SW 1271 (cell line): ENCODE data around the gene MAP3K10.

Source experiments
- DNase-seq, 2 experiments: peaks; one replicate each; lab custom pipeline; 2025; lab: John Stamatoyannopoulos, UW

The MAP3K10 gene

DNA sequence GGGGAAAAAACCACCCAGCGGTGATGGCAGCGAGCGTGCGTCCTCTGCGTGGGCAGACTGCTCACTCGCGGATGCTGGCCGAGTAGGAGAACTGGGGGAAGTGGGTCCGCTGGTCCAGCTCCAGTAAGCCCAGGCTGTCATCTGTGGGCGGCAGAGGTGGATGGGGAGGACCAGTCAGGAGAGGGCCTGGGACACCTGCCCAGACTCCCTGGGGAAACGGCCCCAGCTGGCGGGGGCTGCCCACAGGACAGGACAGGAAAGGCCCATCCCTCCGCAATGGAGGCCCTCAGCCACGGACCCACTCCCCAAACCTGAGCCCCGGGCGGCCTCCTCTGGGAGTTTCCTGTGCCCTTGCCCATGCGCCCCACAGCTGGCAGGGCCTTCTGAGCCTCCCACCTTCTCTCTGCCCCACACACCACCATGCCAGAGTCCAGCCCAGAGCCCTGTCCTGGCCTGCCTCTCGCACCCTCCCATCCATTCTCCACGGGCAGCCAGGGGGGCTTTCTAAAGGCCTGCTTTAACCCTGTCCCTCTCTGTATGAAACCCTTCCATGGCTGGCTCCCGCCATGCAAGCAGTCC lies 42.7 kb downstream of the MAP3K10 start:
- no peak for DNase-seq

DNA sequence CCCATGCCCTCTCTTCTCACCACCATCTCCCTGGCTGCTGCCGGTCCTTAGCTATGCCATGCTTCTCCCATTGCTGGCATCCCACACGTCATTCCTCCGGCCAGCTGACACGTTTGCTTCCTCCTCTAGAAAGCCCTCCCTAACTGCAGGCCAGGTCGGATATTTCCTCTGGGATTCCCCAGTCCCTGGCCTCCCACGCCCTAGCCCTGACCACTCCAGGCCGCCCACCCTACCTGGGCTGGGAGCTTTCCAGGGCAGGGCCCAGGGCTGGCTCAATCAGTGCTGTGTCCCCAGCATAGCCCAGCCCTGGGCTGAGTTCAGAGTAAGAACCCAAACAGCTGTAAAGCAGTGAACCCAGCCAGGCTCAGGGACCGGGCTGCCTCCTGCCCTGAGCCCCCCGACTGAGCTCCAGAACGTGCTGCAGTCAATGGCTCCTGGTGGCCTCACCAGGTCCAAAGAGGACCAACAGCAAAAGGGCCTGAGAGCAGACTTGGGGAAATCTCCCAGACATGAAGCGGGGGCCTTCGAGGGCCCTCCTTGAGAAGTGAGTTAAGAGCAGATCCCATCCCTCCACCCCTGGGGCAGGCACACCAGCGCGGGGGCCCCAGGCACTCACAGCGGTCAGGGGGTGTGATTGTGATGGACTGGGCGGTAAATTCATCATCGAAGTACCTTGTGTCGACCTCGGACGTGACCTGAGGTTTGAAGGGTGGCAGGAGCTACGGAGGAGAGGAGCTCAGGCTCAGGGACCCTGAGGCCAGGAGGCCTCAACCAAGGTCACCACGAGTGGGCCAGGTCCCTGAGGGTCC lies 43.4 kb downstream of the MAP3K10 start:
- no peak for DNase-seq

DNA sequence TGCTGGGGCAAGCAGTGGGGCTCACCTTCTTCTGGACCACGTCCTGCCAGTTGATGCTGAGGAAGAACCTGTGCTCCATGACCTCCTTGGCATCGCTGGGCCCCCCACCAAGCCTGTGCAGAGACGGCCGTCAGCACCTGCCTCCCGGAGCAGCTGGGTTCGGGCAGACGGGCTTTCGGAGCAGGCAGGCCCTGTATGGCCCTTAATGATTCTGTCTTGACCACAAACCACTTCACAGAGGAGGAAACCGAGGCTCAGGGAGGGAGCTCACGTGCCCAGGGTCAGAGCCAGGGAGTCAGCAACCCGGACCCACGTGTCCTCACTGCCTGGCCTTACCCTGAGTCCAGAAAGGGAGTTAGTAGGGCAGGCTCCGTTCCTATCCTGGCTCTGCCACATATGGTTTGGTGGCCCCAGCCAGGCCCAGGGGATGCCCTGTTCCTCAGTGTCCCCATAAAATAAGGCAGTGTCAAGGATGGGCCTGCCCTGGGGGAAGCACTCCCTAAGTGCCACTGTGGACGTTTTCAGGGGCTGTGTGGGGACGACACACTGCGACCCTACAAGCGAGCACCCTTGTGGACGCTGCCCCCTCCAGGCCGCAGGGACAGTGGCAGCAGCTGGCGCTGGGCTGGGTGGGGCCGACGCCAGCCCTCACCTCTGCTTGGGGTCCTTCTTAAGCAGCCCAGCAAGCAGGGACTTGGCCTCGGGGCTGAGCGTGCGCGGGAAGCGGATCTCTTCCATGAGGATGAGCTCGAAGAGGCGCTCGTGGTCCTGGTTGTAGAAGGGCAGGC lies 44.2 kb downstream of the MAP3K10 start:
- no peak for DNase-seq

DNA sequence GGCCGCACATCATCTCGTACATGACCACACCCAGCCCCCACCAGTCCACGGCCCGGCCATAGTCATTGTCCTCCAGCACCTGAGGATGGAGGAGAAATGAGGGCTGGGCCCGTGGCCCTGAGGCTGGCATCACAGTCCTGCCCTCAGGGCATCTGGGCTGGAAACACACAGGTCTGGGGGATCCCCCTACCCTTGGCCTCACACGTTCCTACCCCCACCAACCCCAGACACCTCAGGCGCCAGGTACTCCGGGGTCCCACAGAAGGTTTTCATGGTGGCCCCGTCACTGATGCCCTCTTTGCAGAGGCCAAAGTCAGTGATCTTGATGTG lies 44.8 kb downstream of the MAP3K10 start:
- DNase-seq = no peak

DNA sequence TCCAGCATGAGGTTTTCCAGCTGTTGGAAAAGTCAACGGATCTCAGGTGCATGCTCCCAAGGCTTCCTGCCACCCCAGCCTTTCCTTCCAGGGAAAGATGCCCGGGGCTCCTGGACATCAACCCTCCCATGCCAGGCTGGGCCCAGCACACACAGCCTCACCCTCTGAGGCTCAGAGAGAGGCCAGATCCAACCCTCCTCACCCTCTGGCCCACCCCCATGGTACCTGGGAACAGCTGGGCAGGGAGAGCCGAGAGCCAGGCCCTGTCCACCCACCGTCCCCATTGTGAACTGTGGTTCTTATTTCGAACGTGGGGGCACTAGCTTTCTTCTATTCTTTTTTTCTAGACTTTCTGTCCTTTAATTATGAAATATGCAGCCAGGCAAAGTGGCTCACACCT lies 45.1 kb downstream of the MAP3K10 start:
- no peak for DNase-seq

DNA sequence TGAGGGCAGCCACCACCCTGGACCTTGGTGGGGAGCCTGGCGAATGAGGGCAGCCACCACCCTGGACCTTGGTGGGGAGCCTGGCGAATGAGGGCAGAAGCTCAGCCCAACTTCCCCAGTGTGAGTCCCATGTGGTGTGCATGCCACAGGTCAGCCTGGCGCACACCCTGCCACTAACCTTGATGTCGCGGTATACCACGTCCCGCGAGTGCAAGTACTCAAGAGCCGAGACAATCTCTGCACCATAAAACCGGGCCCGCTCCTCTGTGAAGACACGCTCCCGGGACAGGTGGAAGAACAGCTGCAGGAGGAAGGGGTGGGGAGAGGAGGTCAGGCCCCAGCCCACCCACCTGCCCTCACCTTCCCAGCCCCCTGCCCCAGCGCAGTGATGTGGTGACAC lies 46.6 kb downstream of the MAP3K10 start:
- no peak for DNase-seq

DNA sequence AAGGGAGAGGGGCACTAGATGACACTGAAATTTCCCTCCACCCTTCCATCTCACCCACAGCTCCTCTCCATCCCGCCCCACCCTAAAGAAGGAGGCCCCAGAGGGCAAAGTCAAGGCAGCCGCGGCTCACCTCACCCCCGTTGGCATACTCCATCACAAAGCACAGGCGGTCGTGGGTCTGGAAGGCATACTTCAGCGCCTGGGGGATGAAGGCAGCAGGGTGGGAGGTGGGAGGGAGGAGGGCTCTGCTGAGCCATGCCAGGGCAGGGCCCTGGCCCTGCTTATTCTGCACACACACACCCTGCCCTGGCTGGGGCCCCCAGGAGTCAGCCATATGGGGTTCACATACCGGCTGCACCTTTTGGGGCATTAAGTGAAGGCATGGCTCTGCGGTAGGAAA lies 47.5 kb downstream of the MAP3K10 start:
- DNase-seq = no peak

DNA sequence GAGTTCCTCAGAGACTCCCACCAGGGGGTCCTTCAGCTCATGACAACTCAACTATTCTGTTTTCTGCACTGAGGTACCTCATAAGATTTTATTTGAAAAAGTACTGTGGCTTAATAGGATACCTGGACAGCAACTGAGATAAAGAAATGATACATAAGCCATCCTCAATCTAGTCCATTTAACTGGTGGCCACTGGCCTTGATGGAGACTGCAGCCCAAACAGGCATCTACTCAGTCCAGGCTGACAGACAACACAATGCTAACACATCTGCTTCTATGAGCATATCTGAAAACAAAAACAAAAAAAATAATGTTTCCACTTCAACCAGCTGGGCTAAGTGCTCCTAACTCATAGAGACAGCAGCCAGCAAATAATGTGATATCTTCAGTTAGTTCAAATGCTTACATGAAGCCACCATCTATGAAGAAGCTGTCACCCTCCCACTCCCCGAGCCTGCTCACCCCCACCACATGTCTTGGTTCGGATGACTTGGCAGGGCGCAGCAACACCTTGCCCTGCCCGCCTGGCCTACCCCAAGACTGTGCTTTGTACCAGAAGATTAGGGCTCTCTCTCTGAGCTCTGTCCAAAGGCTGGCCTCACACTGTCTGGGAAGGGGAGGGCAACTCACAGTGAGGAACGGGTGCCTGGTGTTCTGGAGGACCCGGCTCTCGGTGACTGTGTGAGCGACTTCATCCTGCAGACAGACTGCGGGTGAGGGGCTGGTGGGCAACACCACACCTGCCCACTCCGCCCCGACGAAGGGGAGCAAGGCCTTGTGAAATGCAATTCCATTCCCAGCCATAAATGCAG lies 48.4 kb downstream of the MAP3K10 start:
- no peak for DNase-seq

DNA sequence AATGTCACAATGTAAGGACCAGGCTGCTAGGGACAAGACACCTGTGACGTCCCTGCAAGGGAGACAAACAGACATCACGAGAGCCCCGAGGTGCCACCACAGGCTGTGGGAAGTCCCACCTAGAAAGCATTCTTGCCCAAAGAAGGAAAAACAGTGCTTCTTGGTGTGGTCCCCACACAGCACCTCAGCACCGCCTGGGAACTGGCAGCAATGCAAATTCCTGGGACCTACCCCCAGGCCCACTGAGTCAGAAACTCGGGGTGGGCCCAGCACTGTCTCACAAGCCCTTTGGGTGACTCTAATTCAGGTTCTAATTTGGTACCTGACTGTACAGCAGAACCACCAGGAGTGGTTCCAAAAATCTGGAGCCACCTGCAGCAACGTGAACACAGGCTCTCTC lies 49.1 kb downstream of the MAP3K10 start:
- no peak for DNase-seq

DNA sequence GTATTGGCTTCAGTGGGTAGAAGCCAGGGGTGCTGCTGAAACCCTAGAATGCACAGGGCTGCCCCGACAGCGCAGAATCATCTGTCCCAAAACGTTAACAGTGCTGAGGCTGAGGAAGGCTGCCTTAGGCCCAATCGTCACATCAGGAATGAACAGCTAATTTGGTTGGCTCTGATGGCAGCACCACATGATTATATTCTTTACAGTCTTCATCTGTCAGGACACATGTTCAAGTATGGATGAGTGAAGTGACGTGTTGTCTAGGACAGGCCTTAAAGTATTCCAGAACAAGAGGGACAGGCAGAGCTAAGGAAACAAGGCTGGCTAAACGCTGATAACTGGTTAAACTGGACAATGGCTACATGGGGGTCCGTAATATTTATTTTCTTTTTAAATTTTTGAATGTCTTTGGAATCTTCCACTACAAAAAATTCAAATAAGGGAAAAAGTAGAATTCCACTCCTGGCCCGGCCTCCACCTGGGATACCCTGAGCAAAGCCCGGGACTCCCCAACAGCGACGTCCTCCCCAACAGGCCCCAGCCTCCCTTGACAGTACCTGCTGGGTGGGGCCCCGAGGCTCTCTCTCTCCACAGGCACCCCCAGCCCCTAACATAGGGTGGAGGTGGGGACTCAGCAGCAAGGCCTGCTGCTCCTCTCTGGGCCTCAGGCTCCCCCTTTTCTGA lies 50.0 kb downstream of the MAP3K10 start:
- DNase-seq = no peak

DNA sequence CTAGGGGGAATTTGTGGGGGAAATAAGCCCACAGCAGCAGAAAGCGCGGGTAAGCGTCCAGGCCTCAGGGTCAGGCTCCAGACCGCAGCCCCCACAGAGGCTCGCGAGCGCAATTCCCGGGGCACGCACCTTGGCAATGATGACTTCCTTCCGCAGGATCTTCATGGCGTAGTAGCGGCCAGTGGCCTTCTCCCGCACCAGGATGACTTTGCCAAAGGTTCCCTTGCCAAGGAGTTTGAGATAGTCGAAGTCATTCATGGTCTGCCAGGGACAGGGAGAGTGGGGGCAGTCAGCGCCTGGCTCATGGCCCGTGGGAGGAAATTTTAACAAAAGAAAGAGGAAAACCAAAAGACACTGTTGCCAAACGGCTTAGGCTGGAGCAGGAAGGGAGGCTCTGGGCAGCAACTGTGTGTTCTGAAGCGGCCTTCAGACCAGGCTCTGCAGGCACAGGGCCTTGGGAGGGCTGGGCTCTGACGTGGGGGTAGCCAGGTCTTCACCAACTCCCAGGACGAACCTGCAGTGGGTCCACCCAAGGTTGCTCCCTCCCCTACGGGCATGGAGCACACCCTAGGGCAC lies 50.7 kb downstream of the MAP3K10 start:
- DNase-seq = no peak

DNA sequence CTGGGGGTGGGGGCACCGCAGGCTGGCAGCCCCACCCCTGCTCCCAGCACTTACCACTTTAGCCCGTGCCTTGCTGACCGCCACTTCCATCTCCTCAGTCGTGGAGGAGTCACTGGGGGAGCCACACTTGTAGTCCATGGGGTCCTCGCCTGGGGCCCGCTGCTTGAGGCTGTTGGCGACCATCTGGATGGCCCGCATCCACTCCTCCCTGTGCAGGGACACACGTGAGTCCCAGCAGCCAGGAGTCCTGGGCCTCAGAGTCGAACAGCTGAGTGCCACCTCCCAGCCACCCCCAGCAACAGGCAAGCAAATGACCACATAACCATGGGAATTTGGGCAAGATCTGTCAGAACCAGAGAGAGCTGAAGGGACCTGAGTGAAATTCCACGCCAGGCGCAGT lies 51.3 kb downstream of the MAP3K10 start:
- no peak for DNase-seq

DNA sequence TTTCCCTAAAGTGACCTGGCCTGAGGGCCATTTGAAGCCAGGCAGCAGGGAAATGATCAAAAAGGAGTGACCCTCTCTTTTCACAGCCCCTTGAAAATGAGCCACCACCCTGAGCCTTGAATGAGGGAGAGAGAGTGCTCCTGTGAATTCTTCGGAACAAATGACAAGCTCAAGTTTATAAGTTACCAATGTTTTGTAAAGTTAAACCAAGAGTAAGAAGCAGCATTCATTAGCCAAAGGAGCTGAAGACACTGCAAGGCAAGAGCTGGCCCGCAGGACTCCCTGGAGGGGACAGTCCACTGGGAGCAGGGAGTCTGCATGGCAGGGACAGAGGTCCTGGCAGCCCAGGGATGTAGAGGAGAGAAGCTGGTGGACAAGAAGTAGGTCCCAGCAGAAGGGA lies 52.0 kb downstream of the MAP3K10 start:
- DNase-seq = no peak

DNA sequence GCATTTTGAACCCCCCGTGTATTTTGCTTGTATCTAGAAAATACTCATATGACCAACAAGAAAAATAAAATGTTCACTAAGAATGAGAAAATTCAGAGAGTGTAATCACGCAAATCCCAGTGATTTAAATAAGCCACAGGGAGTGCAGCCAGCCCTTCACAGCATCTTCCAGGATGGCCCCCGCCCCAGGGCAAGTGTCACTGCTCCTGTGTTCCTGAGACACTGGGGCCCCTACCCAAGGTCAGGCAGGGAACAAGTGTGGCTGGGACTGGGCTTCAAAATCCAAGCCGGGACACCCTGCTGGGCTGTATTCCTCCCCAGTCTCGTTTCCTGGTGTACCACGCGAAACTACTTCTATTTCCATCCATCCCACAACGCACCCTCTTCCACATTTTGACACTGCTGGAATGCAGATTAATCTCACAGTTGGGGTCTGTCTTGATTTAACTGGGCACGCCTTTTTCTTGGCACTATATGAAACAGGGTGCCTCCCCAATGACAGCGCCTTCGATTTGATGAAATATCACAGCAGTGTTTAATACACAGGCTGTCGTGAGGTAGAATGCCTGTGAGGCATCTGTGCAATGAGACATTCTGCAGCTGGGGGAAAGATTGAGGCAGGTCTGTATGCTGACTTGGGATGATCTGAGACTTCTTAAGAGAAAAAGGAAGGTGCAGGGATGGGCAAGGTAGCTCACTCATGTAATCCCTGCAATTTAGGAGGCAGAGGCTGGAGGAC lies 53.5 kb downstream of the MAP3K10 start:
- DNase-seq = no peak

DNA sequence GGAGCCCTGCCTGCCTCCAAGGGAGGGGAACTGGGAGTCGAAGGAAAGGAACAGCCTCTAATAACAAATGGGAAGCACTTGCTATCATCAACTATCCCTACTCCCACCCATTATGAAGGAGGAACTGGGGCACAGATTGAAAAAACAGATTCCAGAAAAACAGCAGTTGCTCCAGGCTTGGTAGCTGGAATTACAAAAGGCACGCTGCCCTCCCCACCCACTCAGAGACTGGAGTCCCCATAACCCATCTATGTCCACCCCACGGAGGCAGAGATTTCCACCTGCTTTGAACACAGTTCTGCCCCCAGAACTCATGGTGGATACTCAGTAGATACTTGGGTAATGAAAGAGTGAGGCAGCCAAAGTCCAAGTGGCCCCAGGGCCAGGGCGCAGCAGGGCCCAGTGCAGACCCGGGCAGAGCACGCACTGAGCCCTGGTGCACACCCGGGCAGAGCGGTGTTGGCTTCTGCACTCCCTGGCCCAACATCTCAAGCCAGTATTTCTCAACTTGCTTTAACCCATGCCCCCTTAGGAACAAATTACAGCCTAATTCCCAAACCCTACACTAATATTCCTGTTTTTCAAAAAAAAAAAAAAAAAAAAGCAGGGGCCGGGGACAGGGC lies 54.4 kb downstream of the MAP3K10 start:
- DNase-seq = no peak

DNA sequence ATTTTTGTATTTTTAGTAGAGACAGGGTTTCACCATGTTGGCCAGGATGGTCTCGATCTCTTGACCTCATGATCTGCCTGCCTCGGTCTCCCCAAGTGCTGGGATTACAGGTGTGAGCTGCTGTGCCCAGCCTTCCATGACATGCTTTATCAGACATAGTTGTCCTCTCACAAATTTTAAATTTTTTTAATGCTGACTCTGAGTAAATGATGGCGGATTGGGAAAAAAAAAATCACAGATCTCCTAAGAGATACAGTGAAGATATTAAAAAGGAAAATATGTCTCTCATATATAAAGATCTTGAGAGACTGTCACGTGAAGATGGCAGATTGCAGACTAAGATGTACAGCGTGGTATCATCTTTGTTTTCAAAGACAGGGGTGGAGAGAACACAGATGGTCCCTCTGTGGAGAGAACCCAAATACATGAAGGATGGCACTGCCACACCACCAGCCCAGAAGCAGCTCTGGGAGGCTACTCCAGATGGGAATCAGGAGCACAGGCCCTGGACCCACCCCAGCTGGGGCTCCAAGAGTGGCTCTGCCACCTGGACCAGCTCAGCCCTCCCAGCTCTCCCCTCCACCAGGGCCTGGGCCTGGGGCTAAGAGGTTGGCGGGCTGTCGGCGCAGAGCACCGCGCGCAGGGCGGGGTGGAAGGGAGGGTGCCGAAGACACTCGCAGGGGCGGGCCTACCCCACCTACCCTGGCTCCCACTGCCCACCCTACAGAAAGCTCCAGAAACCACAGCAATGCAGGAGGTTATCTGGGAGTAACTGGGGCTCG lies 55.3 kb downstream of the MAP3K10 start:
- no peak for DNase-seq

DNA sequence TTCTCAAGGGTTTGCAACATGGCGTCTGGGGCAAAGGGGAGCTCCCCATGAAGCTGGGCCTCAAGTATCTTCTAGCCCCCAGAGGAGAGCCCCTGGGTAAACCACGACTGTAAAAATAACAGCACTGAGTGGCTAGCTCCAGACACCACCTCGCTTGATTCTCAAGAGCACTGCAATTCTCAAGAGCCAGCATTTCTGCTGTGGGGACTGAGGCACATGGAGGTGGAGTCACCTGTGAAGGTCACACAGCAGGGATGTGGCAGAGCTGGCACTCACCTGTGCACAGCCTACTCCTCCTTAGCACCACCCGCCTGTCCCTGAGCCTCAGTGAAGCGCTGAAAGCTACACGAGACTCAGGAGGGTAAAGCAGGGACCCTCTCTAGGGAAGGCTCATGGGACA lies 56.0 kb downstream of the MAP3K10 start:
- DNase-seq = no peak

DNA sequence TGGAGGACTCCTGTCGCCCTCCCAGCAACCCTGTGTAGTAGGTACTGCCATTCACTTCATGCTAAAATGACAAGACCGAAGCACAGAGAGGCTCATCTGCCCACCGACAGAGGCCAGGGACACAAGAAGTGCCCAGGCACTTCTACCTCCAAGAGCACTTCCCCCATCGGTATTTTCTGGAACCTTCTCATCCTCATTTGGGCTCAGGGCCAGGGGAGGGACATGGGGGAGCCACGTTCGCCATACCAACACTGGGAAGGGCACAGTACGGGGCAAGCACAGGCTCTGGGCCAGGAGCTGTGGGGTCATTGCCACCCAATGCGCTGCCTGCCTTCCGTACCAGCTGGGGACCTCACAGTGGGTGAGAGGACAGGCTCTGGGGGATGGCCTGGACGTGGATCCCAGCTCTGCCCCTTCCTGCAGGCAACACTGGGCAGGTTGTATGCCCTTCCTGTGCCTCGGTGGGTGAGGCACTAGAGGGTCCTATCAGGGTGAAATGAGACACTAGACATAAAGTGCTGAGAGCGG lies 56.6 kb downstream of the MAP3K10 start:
- no peak for DNase-seq

DNA sequence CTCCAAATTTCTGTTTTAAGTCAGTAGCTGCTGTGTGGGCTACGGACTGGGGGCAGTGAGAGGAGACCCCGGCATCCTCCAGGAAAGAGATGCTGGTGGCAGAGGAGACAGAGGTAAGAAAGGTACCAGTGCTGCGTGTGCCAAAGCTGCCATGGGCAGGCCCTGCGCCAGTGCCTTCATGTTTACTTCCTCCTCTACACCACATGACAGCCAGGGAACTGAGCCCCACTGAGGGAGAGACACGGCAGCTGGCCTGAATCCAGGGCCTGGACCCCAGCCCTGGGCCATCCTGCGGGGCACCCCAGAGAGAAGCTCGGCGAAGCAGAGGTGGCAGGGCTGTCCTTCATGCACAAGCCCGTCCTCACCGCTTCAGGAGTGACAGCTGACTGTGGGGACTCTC lies 58.0 kb downstream of the MAP3K10 start:
- no peak for DNase-seq
